ENCODE data around the gene SFT2D3.

The SFT2D3 gene

DNA sequence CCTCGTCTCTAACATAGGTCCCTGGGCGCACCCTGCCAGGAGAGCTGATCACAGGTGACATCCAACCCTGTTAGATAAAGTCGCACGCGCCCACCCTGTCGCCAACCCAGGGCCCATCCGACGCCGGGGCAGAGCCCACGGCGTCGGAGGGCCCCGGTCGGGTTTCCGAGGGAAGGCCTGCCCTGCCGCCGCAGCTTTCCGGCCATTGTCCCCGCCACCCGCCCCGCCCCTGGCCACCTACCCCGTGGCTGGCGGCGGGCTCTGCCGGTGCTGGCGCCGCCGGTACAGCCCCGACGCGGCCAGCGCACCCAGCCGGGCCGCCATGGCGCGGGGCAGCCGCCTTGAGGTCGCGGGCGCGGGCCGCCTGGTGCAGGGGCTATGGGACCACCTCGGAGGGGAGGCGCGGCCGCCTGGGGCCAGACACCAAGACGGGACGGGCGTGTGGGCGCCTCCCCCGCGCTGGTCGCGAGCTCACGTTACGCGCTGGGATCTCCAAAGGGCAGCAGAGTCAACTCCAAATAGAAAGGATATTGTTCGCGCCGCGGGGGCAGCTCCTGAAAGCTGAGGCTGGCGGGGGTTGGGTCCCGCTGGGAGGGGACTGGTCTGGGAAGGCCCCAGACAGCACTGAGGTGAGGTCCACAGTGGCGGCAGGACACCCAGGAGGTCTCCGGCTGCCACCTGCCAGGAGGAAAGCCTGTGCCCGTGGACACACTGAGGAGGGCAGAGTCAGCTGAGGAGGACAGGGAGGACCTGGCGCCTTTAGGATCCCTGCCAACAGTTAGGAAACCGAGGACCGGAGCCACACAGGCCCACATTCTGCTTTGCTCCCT is 37.0 kb upstream of the SFT2D3 start:
- DNase-seq (ENCODE audit: low spot score), result no peak

GRCh38 chr2:127664895-127665225 is 36.4 kb upstream of the SFT2D3 start:
- no peak for DNase-seq (ENCODE audit: low spot score)

DNA sequence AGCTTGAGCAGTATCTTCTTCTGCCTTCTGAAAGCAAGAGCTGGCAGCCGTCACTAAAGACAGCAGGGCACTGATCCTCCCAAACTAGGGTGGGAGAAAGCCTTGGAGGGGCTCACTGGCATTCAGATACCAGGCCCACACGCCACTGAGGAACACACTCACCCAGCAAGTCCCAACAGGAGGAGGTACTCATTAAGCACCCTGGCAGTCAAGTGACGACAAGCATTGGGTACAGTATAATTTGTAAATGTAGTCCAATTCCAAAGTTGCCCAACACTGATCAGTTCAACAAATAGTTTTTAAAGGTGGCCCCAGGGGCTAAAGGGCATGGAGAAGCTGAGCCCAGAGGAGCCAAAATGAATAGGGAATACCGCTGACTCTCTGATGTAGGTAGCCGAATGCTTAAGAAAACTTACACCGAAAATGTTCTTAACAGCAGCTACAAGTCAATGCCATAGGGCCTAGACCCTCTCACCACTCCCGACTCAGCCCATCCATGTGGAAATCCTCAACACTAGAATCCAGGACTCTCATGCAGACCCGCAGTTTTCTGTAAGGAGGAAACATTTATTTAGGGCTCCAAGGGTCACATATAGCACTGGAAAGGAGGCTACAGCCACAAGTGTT is 35.9 kb upstream of the SFT2D3 start:
- DNase-seq (ENCODE audit: low spot score), result no peak

DNA sequence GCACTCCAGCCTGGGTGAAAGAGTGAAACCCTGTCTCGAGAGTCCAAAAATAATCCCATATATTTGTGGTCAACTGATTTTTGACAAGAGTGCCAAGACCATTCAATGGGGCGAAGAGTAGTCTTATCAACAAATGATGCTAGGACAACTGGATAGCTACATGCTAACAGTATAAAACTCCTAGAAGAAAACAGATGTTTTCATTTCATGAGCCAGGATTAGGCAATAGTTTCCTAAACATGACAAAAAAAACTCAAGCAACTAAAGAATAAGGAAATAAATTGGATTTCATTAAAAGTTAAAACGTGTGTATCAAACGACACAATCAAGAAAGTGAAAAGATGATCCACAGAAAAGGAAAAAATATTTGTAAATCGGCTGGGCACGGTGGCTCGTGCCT is 32.2 kb upstream of the SFT2D3 start:
- no peak for DNase-seq (ENCODE audit: low spot score)

DNA sequence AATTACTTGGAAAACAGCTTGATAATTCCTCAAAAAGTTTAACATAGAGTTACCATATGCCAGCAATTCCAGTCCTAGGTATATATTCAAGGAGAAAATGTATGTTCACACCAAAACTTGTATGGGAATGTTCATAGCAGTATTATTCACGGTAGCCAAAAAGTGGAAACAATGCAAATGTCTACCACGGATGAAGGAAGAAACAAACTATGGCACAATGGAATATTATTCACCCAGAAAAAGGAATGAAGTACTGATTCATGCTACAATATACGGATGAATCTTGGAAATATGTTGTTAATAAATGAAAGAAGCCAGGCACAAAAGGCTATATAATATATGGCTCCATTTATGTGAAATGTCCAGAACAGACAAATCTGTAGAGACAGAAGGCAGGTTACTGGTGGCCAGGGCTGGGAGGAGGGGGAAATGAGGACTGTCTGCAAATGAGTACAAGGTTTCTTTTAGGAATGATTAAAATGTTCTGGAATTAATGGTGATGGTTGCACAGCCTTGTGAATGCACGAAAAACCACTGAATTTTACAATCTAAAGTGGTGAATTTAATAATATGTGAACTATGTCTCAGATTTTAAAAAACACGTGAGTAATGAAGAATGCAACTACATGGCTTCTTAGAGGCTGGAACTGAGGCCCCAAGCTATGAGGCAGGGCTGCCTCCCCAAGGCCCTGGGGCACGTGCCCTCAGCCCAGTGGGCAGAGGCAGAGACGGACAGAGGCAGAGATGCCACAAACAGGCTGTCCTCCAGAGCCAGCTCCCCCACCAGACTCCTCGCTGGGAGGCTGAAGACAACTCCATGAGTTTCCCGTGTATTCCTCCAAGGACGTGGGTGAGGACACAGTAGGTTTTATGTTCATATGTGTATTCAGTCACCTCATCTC is 31.0 kb upstream of the SFT2D3 start:
- DNase-seq (ENCODE audit: low spot score), result no peak

DNA sequence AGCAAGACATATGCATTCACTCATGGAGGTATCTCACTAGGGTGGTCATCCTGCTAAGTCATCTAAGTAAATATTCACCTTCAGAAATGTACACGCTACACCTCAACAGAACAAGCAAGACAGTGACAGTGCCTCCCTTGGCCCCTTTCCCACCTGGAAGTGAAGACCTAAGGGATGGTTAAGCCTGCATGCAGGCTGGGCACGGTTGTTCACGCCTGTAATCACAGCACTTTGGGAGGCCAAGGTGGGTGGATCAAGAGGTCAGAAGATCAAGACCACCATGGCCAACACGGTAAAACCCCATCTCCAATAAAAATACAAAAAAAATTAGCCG is 30.4 kb upstream of the SFT2D3 start:
- DNase-seq (ENCODE audit: low spot score), result no peak

- DNase-seq (ENCODE audit: low spot score), result no peak
Observed at GRCh38 chr2:127671557-127672302, 29.6 kb upstream of the SFT2D3 start.

- no peak for DNase-seq (ENCODE audit: low spot score)
Observed at GRCh38 chr2:127672341-127673224, 28.7 kb upstream of the SFT2D3 start.

DNA sequence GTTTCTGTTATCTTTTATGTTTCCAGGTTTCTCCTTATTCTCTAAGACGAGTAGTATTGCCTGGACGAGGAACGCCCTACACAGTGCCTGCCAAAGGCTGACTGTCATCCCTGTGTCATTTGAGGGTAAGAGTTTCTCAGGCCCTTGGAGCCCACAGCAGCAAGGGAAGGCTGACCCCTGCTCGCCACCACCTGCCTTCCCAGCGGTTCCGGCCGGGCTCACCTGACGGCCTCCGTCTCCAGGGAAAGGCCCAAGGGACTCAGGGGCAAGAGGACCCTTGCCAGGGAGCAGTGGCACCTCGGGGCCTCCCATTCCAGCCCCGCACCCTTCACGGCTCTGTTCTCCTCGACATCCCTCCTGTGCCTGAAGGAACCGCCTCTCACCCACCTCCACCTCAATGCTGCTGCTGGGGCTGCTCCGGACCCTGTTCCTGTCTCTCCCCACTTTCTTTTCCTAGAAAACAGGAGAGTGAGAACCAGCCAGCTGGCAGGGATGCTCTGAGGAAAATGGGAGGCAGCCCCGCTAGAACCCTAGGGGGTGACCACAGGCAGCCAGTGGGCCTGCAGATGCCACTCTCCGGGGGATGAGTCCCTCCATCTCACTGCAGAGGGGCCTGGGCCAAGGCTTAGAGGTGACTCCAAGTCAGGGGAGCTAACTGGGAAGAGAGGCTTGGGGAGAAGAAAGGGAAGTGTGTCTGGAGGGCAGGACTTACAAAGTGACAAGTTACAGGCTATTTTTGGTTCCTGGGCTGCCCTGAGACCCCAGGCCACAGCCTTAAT is 27.8 kb upstream of the SFT2D3 start:
- no peak for DNase-seq (ENCODE audit: low spot score)

- DNase-seq (ENCODE audit: low spot score), result peak; percentile 85
Observed at GRCh38 chr2:127674241-127675209, 26.8 kb upstream of the SFT2D3 start.

DNA sequence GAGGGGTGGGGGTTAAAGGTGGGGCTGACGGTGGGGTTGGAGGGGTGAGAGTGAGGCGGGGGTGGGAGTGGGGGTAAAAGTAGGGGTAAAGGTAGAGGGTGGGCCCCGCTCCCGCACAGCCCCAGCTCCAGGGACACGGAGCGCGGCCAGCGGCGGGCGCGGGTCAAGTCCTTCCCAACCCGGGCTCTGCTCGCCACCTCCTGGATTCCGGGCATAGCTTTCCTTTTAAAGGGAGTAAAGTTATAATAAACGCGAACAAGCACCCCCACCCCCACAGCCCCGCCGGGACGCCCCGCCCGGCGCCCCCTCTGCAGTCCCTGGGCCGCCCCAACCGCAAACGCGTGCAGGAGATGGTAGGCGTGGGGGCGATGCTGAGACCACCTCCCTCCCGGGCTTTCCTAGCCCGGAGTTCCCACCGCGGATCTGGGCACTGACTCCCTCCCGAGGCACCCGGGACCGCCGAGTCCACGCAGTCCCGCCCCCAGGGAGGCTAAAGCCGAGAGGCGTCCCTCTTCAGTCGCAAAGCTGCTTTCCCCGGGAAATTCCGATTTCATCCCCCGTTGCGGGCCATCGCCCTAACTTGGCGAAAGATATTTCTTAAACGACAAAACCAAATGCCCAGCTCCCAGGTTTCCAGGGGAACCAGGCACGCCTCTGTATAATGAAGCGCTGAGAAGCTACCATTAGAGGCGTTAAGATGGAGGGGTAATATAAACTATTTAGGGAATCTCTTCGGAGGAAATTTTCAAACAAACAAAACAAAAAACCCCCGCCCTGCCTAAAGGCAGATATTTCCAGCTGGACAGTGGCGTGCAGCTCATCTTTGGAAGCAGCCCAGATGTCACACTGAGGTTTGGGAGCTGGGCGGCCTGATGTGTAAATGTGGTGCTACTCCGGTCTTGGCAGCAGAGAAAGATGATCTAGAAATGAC is 25.7 kb upstream of the SFT2D3 start, which contains the start of gene LIMS2:
LIMS2 (minus strand) TSS at position 200 of the 931 bp plus-strand sequence. CDS start 506 bp downstream, outside the sequence.
- peak; percentile 89 for DNase-seq (ENCODE audit: low spot score)

GRCh38 chr2:127676906-127677305 is 24.4 kb upstream of the SFT2D3 start:
- no peak for DNase-seq (ENCODE audit: low spot score)

GRCh38 chr2:127678531-127678930 is 22.8 kb upstream of the SFT2D3 start:
- no peak for DNase-seq (ENCODE audit: low spot score)

GRCh38 chr2:127678991-127679390 is 22.3 kb upstream of the SFT2D3 start:
- DNase-seq (ENCODE audit: low spot score), result no peak

- no peak for DNase-seq (ENCODE audit: low spot score)
Observed at GRCh38 chr2:127679680-127680361, 21.5 kb upstream of the SFT2D3 start.

- DNase-seq (ENCODE audit: low spot score), result no peak
Observed at GRCh38 chr2:127680706-127681287, 20.5 kb upstream of the SFT2D3 start.

GRCh38 chr2:127681288-127681804 is 20.0 kb upstream of the SFT2D3 start:
- peak; percentile 55 for DNase-seq (ENCODE audit: low spot score)

Data from AG08396 (cell line).